Measurements from ENCODE around the gene SARS2.
"Not testable (repeated sequence)": the region's sequence is repeated elsewhere in the genome, so short reads cannot be mapped to it uniquely, and the experiment has no call there.

Gene SARS2

DNA sequence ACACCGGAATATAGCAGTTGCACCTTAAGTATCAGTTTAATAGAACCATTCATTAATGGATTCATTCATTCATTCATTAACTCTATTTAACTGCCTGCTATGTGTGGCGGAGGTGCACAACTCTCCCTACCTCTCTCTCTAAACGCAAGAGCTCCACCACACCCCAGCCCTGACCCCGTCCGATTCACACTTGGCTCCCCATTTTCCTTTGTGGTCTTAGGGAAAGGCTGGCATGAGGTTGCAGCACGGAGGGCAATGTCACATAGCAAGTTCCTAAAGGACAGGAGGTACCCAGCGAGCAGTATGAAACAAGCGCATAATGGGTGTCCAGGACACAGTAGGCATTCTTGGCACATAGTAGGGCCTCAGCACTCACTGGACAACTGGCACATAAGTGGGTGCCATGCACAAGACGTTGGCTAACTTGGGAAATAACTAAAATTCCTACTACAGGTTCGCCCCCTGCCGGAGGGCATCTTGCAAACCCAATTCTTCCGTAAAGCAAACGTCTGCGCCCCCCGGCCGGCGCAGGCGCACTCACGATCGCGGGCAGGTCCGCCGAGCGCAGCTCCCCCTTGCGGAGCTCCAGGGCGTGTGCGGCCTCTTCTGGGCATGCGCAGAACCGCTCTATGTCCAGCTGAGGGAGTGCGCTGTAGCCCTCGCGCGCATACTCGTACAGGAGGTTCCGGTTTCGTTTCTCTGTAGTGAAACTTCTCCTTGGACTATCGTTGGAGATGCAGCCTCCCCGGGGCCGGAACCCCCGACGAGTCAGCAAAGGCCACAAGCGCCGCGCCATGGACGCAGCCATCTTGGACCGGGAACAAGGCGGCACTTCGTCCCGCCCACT is at the start of gene SARS2:
Gene SARS2, minus strand, starts transcription at position 835 of the 847 bp plus-strand sequence. Its CDS starts 27 bp downstream, at position 808.
- H3K27me3 Mint-ChIP-seq = no peaks in the 10 kb centered on the region
- H3K4me1 Mint-ChIP-seq = peaks cover 14 to 51% of the 10 kb centered on the region in 2 donors
- peak within 1 kb of the TSS; percentile 99 for H3K27ac Mint-ChIP-seq
- H3K36me3 Mint-ChIP-seq = peaks cover 40 to 46% of the 10 kb centered on the region in 2 donors
- peak within 1 kb of the TSS; percentile 85 to 95 for H3K4me3 Mint-ChIP-seq
- ATAC-seq (replicated peaks) = peak; percentile 13 to 60
- DNase-seq = peak; percentile 89
- H3K9me3 Mint-ChIP-seq = peaks cover 3 to 5% of the 10 kb centered on the region in 2 donors

DNA sequence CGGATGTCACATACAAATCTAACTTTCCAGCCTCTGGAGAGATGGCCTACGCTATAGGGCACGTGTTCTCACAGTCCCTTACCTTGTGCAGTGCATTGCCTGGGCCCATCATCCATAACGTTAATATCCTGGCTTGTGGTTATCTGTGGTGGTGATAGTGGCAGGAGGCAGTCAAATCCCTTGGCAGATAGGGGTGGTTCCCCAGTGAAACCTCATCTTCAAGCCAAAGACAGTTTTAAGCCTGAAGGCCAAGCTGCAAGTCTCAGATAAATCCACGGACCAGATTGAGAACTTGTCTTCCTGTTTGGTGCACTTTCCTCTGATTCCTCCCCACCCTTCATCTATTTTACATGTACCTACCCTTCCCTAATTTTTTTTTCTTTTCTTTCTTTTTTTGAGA is 49.2 kb upstream of the SARS2 start:
- H3K27ac Mint-ChIP-seq = no peak overlapping the region
- peaks cover 6 to 9% of the 10 kb centered on the region in 2 donors for H3K9me3 Mint-ChIP-seq
- H3K27me3 Mint-ChIP-seq = peaks cover 36 to 39% of the 10 kb centered on the region in 2 donors
- peaks cover 8 to 10% of the 10 kb centered on the region in 2 donors for H3K4me1 Mint-ChIP-seq
- no peak overlapping the region for H3K4me3 Mint-ChIP-seq
- DNase-seq = no peak
- ATAC-seq (replicated peaks) = no peak
- H3K36me3 Mint-ChIP-seq = peaks cover 3 to 5% of the 10 kb centered on the region in 2 donors

DNA sequence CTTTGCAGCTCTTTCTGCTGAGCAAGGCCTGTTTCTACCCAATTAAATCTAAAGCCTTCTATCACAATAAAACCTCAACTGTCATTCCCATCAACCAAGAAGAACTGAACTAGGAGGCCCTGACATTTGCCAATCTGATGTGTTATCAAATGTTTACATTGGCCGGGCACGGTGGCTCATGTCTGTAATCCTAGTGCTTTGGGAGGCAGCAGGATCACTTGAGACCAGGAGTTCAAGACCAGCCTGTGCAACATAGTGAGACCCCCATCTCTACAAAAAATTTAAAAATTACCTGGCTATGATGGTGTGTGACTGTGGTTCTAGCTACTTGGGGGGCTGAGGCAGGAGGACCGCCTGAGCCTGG is 47.7 kb upstream of the SARS2 start:
- ATAC-seq (replicated peaks) = no peak
- H3K4me1 Mint-ChIP-seq = peaks cover 8 to 10% of the 10 kb centered on the region in 2 donors
- no peak overlapping the region for H3K27ac Mint-ChIP-seq
- H3K9me3 Mint-ChIP-seq = peaks cover 6 to 9% of the 10 kb centered on the region in 2 donors
- no peak overlapping the region for H3K4me3 Mint-ChIP-seq
- peaks cover 3 to 5% of the 10 kb centered on the region in 2 donors for H3K36me3 Mint-ChIP-seq
- H3K27me3 Mint-ChIP-seq = peaks cover 45% of the 10 kb centered on the region in 2 donors
- DNase-seq = no peak

GRCh38 chr19:38977445-38978325 is 47.1 kb upstream of the SARS2 start:
- Mint-ChIP-seq H3K36me3 (peaks cover 3 to 5% of the 10 kb centered on the region in 2 donors), H3K4me1 (peaks cover 8 to 10% of the 10 kb centered on the region in 2 donors), H3K4me3 (no peak overlapping the region), H3K9me3 (peaks cover 6 to 9% of the 10 kb centered on the region in 2 donors), H3K27me3 (peaks cover 45 to 52% of the 10 kb centered on the region in 2 donors), H3K27ac (no peak overlapping the region)
- DNase-seq (peak; percentile 23), ATAC-seq (replicated peaks) (peak; percentile 74 to 94)

DNA sequence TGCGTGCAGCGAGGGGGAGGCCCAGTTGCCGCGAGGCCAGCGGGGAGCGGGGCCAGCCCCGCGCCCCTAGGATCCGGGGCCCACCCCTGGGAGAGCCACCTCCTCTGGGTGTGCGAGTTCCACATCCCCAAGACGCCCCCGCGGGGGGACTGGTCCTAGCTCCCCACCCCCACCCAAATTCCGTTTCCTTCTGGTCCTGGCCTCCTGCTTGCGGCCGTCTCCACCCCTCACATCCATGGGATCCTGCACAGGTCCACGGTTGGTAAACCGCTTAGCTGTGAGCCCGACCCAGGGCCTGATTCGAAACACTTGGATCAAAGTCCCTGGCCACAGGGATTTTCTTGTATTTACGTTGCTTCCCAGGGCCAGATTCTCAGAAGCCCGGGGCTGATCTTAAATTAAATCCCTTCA is 45.3 kb upstream of the SARS2 start:
- peaks cover 45 to 65% of the 10 kb centered on the region in 2 donors for H3K27me3 Mint-ChIP-seq
- no peak for DNase-seq
- no peak overlapping the region for H3K27ac Mint-ChIP-seq
- peak overlapping the region; percentile 37 to 44 for H3K4me3 Mint-ChIP-seq
- peaks cover 8 to 10% of the 10 kb centered on the region in 2 donors for H3K4me1 Mint-ChIP-seq
- peaks cover 6 to 9% of the 10 kb centered on the region in 2 donors for H3K9me3 Mint-ChIP-seq
- peaks cover 3 to 5% of the 10 kb centered on the region in 2 donors for H3K36me3 Mint-ChIP-seq
- no peak for ATAC-seq (replicated peaks)

GRCh38 chr19:38975214-38975860 is 44.8 kb upstream of the SARS2 start, which contains the start of gene FBXO17:
TSS of gene FBXO17 (minus strand) at chr19:38975742. CDS start at chr19:38950319, 25,423 bp downstream.
- Mint-ChIP-seq H3K4me3 (peak within 1 kb of the TSS; percentile 58 to 60), H3K27ac (no peak within 1 kb of the TSS), H3K27me3 (peaks cover 40 to 65% of the 10 kb centered on the region in 2 donors), H3K36me3 (peaks cover under 1 to 3% of the 10 kb centered on the region in 2 donors), H3K9me3 (peaks cover 2 to 4% of the 10 kb centered on the region in 2 donors), H3K4me1 (peaks cover 8 to 10% of the 10 kb centered on the region in 2 donors)
- no peak for ATAC-seq (replicated peaks)
- no peak for DNase-seq

DNA sequence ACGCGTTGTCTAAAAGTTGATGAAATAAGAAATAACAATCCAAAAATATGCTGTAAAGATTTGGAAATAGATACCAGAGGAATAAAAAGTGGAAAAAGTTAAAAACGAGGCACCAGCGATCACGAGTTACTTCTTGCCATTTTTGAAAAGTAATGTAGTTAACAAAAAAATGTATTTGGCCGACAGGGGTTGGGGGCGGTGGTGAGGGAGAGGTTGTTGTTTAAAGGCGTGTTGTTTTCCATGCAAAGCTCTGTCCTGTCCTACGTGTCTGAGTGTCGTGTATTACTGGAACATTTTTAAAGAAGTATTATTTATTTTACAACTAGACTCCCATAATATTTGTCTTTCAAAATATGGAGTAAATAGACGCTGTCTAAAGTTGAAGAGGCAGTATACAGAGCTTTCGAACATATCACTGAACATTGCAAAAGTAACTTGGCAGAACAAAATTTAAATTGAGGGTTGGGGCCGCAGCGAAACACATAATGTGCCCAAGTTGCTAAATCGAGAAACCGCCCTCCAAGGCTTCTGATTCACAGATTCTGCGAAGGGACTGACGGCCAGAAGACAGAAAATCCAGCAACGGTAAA is 44.2 kb upstream of the SARS2 start:
- no peaks in the 10 kb centered on the region for H3K9me3 Mint-ChIP-seq
- H3K4me3 Mint-ChIP-seq = peak overlapping the region; percentile 58 to 60
- peaks cover 8 to 10% of the 10 kb centered on the region in 2 donors for H3K4me1 Mint-ChIP-seq
- peaks cover 39 to 63% of the 10 kb centered on the region in 2 donors for H3K27me3 Mint-ChIP-seq
- peaks cover 0 to 3% of the 10 kb centered on the region in 2 donors for H3K36me3 Mint-ChIP-seq
- DNase-seq (no peak), ATAC-seq (replicated peaks) (no peak)
- no peak overlapping the region for H3K27ac Mint-ChIP-seq

GRCh38 chr19:38971672-38972071 is 41.1 kb upstream of the SARS2 start:
- Mint-ChIP-seq H3K4me1 (peaks cover 8 to 10% of the 10 kb centered on the region in 2 donors), H3K27me3 (peaks cover 24 to 50% of the 10 kb centered on the region in 2 donors), H3K36me3 (peaks cover 0 to 3% of the 10 kb centered on the region in 2 donors), H3K27ac (no peak overlapping the region), H3K4me3 (no peak overlapping the region), H3K9me3 (no peaks in the 10 kb centered on the region)
- no peak for DNase-seq
- ATAC-seq (replicated peaks) = no peak

GRCh38 chr19:38970664-38971532 is 40.3 kb upstream of the SARS2 start:
- ATAC-seq (replicated peaks) = no peak
- DNase-seq = no peak
- H3K36me3 Mint-ChIP-seq = peaks cover 0 to 3% of the 10 kb centered on the region in 2 donors
- H3K4me1 Mint-ChIP-seq = peaks cover 2 to 4% of the 10 kb centered on the region in 2 donors
- peaks cover 17 to 42% of the 10 kb centered on the region in 2 donors for H3K27me3 Mint-ChIP-seq
- H3K9me3 Mint-ChIP-seq = no peaks in the 10 kb centered on the region
- H3K27ac Mint-ChIP-seq = no peak overlapping the region
- H3K4me3 Mint-ChIP-seq = no peak overlapping the region

- H3K9me3 Mint-ChIP-seq = not testable (repeated sequence)
These were observed 35.6 kb upstream of the SARS2 start for GRCh38 chr19:38966149-38966548.

DNA sequence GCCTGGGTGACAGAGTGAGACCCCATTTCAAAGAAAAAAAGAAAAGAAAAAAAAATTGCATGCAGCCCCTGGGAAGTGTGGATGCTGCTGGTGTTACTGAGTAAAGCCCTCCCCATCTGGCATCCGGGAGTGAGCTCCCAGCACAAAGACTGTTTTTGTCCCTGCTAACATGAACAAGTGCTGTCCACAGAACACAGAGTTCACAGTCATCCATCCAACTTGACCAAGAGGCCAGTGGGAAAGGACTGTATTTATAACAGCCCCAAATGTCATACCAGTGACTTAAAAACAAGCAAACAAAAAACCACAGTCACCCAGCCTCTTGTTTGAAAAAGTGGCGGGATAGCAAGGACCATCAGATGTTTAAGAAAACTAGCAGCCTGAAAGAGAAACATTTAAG is 34.2 kb upstream of the SARS2 start:
- ATAC-seq (replicated peaks) (no peak), DNase-seq (no peak)
- peaks cover 16 to 29% of the 10 kb centered on the region in 2 donors for H3K27me3 Mint-ChIP-seq
- no peaks in the 10 kb centered on the region for H3K9me3 Mint-ChIP-seq
- H3K4me3 Mint-ChIP-seq = no peak overlapping the region
- H3K36me3 Mint-ChIP-seq = no peaks in the 10 kb centered on the region
- peaks cover 4 to 10% of the 10 kb centered on the region in 2 donors for H3K4me1 Mint-ChIP-seq
- no peak overlapping the region for H3K27ac Mint-ChIP-seq

More at GRCh38 chr19:38966149-38966548, 35.6 kb upstream of the SARS2 start:
- not testable (repeated sequence) for H3K4me1 Mint-ChIP-seq; H3K27ac Mint-ChIP-seq; ATAC-seq (replicated peaks); H3K4me3 Mint-ChIP-seq; H3K36me3 Mint-ChIP-seq; DNase-seq
- peaks cover 16 to 37% of the 10 kb centered on the region in 2 donors for H3K27me3 Mint-ChIP-seq

GRCh38 chr19:38959618-38960017 is 29.1 kb upstream of the SARS2 start:
- H3K36me3 Mint-ChIP-seq = no peaks in the 10 kb centered on the region
- peaks cover 4 to 10% of the 10 kb centered on the region in 2 donors for H3K4me1 Mint-ChIP-seq
- ATAC-seq (replicated peaks) = no peak
- H3K9me3 Mint-ChIP-seq = no peaks in the 10 kb centered on the region
- no peak for DNase-seq
- H3K4me3 Mint-ChIP-seq = no peak overlapping the region
- H3K27me3 Mint-ChIP-seq = peaks cover 12 to 22% of the 10 kb centered on the region in 2 donors
- H3K27ac Mint-ChIP-seq = no peak overlapping the region

- no peak for DNase-seq
- H3K4me1 Mint-ChIP-seq = peaks cover 4 to 10% of the 10 kb centered on the region in 2 donors
- H3K27ac Mint-ChIP-seq = no peak overlapping the region
- no peak overlapping the region for H3K4me3 Mint-ChIP-seq
- H3K9me3 Mint-ChIP-seq = no peaks in the 10 kb centered on the region
- no peaks in the 10 kb centered on the region for H3K36me3 Mint-ChIP-seq
- peaks cover 16 to 21% of the 10 kb centered on the region in 2 donors for H3K27me3 Mint-ChIP-seq
- ATAC-seq (replicated peaks) = no peak
These were observed 27.7 kb upstream of the SARS2 start for GRCh38 chr19:38958301-38958700.
